Measurements from ENCODE around the gene AGMO.

DNA sequence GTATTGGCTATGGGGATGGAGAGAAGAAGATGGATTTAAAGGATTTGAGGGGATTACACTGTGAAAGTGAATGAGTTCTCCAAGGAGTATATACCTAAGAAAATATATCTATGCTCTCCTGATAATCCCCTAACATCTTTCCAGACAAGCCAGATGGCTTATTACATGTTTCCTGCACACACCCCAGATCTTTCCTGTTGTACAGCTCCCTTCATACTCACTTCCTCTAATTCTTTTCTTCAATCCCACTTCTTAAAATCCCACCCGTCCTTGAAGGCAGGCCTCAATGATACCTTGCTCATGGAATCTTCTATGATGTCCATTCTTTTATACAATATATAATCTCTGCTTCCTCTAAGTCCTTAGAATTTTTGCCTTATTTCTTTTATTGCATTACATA is 342.1 kb downstream of the AGMO start:
- TF ChIP-seq POLR2A (IDR thresholded peaks at IDR 0.05; ENCODE audit: control extremely low read depth in 1 of 2, low read depth in 2 of 2, low read length in 2 of 2) (no peak), CHD2 (IDR thresholded peaks at IDR 0.05; ENCODE audit: low read length) (no peak), SP1 (IDR thresholded peaks at IDR 0.05; ENCODE audit: low read depth, low read length) (no peak), MAFK (IDR thresholded peaks at IDR 0.05; ENCODE audit: low read depth, low read length) (no peak), EGR1 (IDR thresholded peaks at IDR 0.05; ENCODE audit: borderline replicate concordance, low read depth, low read length) (no peak), RAD21 (IDR thresholded peaks at IDR 0.05 in 1 of 2, conservative IDR thresholded peaks at IDR 0.05 in 1 of 2; ENCODE audit: low read depth in 2 of 2, low read length in 2 of 2) (no peak), ZNF274 (IDR thresholded peaks at IDR 0.05; ENCODE audit: borderline replicate concordance, extremely low read depth, low read length) (no peak), EZH2 (IDR thresholded peaks at IDR 0.05; ENCODE audit: low read depth, low read length, severe bottlenecking) (no peak), POLR2AphosphoS5 (IDR thresholded peaks at IDR 0.05; ENCODE audit: low read depth, low read length) (no peak)
- TF ChIP-seq, protein P1, sequence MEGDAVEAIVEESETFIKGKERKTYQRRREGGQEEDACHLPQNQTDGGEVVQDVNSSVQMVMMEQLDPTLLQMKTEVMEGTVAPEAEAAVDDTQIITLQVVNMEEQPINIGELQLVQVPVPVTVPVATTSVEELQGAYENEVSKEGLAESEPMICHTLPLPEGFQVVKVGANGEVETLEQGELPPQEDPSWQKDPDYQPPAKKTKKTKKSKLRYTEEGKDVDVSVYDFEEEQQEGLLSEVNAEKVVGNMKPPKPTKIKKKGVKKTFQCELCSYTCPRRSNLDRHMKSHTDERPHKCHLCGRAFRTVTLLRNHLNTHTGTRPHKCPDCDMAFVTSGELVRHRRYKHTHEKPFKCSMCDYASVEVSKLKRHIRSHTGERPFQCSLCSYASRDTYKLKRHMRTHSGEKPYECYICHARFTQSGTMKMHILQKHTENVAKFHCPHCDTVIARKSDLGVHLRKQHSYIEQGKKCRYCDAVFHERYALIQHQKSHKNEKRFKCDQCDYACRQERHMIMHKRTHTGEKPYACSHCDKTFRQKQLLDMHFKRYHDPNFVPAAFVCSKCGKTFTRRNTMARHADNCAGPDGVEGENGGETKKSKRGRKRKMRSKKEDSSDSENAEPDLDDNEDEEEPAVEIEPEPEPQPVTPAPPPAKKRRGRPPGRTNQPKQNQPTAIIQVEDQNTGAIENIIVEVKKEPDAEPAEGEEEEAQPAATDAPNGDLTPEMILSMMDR (IDR thresholded peaks at IDR 0.05; ENCODE audit: control extremely low read depth in 1 of 3, insufficient read depth in 1 of 3, low read depth in 1 of 3, low read length in 3 of 3), result no peak
